ENCODE results near the gene PEX6. TPM values are rescaled to one million over a fixed set of nuclear protein-coding genes. Genes with fewer than 3 reads are reported as not detected.

Gene PEX6, protein sequence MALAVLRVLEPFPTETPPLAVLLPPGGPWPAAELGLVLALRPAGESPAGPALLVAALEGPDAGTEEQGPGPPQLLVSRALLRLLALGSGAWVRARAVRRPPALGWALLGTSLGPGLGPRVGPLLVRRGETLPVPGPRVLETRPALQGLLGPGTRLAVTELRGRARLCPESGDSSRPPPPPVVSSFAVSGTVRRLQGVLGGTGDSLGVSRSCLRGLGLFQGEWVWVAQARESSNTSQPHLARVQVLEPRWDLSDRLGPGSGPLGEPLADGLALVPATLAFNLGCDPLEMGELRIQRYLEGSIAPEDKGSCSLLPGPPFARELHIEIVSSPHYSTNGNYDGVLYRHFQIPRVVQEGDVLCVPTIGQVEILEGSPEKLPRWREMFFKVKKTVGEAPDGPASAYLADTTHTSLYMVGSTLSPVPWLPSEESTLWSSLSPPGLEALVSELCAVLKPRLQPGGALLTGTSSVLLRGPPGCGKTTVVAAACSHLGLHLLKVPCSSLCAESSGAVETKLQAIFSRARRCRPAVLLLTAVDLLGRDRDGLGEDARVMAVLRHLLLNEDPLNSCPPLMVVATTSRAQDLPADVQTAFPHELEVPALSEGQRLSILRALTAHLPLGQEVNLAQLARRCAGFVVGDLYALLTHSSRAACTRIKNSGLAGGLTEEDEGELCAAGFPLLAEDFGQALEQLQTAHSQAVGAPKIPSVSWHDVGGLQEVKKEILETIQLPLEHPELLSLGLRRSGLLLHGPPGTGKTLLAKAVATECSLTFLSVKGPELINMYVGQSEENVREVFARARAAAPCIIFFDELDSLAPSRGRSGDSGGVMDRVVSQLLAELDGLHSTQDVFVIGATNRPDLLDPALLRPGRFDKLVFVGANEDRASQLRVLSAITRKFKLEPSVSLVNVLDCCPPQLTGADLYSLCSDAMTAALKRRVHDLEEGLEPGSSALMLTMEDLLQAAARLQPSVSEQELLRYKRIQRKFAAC
- total RNA-seq: 10 to 100 TPM; 13.0 to 22.3 (median 18.9) TPM

DNA sequence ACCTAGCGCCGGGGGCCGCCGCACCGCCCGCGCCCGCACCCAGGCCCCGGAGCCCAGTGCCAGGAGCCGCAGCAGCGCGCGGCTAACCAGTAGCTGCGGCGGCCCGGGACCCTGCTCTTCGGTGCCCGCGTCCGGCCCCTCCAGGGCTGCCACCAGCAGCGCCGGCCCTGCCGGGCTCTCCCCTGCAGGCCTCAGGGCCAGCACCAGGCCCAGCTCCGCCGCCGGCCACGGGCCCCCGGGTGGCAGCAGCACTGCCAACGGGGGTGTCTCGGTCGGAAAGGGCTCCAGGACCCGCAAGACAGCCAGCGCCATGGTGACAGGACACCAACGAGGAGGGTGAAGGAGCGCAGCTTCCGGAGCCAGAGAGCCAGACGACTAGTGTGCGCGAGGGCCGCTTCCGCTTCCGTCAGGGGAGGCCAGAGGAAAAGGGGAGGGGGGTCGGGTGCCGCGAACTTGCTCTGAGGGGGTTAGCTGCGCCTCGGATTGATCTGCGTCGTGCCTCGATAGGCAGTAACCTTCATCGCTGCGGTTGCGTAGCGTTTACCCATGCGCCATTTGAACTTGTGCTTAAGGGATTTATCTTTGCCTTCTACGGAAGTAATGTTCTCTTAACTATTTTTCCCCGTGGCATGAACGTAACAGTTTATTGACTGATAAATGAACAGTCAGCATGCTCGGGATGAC is at the start of gene PEX6:
PEX6 (minus strand) TSS at position 343 of the 684 bp plus-strand sequence; CDS start at position 312, 31 bp downstream.
- Histone ChIP-seq H3K27me3 (no peaks in the 10 kb centered on the region), H3K9me3 (no peaks in the 10 kb centered on the region), H3K4me3 (peak within 1 kb of the TSS; percentile 85 to 97 (median 96)), H3K4me1 (peaks cover 0 to 18% of the 10 kb centered on the region in 2 donors), H3K36me3 (no peaks in the 10 kb centered on the region), H3K27ac (peak within 1 kb of the TSS; percentile 89 to 94)
- peak; percentile 63 to 87 for DNase-seq (ENCODE audit: low spot score in 2 of 2)
- TF ChIP-seq, protein P1, sequence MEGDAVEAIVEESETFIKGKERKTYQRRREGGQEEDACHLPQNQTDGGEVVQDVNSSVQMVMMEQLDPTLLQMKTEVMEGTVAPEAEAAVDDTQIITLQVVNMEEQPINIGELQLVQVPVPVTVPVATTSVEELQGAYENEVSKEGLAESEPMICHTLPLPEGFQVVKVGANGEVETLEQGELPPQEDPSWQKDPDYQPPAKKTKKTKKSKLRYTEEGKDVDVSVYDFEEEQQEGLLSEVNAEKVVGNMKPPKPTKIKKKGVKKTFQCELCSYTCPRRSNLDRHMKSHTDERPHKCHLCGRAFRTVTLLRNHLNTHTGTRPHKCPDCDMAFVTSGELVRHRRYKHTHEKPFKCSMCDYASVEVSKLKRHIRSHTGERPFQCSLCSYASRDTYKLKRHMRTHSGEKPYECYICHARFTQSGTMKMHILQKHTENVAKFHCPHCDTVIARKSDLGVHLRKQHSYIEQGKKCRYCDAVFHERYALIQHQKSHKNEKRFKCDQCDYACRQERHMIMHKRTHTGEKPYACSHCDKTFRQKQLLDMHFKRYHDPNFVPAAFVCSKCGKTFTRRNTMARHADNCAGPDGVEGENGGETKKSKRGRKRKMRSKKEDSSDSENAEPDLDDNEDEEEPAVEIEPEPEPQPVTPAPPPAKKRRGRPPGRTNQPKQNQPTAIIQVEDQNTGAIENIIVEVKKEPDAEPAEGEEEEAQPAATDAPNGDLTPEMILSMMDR (IDR thresholded peaks at IDR 0.05): no peak
- no peak for TF ChIP-seq POLR2A (IDR thresholded peaks at IDR 0.05)
- peak; percentile 44 to 78 (median 70) for TF ChIP-seq POLR2AphosphoS5 (IDR thresholded peaks at IDR 0.05)
- intact Hi-C loops (cut with DNase I; ENCODE audit: low total_unique reads): no loop called here

DNA sequence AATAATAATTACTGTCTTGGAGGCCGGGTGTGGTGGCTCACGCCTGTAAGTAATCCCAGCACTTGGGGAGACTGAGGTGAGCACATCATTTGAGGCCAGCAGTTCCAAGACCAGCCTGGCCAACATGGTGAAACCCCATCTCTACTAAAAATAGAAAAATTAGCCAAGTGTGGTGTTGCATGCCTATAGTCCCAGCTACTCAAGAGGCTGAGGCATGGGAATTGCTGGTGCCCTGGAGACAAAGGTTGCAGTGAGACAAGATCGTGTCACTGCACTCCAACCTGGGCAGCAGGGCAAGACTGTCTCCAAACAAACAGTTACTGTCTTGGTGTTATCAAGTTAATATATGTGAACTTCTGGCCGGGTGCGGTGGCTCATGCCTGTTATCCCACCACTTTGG is 47.4 kb upstream of the PEX6 start:
- no peak for DNase-seq (ENCODE audit: low spot score in 2 of 2)
- Histone ChIP-seq H3K27me3 (no peaks in the 10 kb centered on the region), H3K27ac (no peak overlapping the region), H3K4me1 (no peaks in the 10 kb centered on the region), H3K36me3 (peaks cover 6% of the 10 kb centered on the region), H3K9me3 (no peaks in the 10 kb centered on the region), H3K4me3 (no peak overlapping the region)
- TF ChIP-seq, protein P1 (IDR thresholded peaks at IDR 0.05): no peak
- TF ChIP-seq POLR2A (IDR thresholded peaks at IDR 0.05) (no peak), POLR2AphosphoS5 (IDR thresholded peaks at IDR 0.05) (no peak)
- intact Hi-C loops (cut with DNase I; ENCODE audit: low total_unique reads): no loop called here

DNA sequence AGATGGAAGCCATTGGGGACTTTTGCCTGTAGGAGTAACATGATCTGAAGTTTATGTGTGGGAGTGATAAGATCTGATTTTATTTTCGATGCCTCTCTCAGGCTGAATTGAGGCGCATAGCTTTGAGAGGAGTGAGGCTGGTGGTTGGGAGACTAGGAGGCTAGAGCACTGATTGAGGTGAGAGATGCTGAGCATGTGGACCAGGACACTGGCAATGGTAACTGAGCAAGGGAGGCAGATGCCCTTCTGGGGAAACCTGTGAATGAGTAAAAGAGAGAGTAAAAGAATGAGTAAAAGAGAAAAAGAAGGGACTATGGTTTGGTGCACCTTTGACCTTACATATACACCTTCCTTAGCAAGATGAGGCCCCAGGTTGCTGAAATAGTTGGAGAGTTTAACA is 45.5 kb upstream of the PEX6 start:
- Histone ChIP-seq H3K9me3 (no peaks in the 10 kb centered on the region), H3K36me3 (peaks cover 6% of the 10 kb centered on the region), H3K4me1 (no peaks in the 10 kb centered on the region), H3K4me3 (no peak overlapping the region), H3K27ac (no peak overlapping the region), H3K27me3 (no peaks in the 10 kb centered on the region)
- TF ChIP-seq POLR2A (IDR thresholded peaks at IDR 0.05): no peak
- no peak for TF ChIP-seq POLR2AphosphoS5 (IDR thresholded peaks at IDR 0.05)
- TF ChIP-seq, protein P1 (IDR thresholded peaks at IDR 0.05): no peak
- no peak for DNase-seq (ENCODE audit: low spot score in 2 of 2)
- intact Hi-C loops (cut with DNase I; ENCODE audit: low total_unique reads): no loop called here

DNA sequence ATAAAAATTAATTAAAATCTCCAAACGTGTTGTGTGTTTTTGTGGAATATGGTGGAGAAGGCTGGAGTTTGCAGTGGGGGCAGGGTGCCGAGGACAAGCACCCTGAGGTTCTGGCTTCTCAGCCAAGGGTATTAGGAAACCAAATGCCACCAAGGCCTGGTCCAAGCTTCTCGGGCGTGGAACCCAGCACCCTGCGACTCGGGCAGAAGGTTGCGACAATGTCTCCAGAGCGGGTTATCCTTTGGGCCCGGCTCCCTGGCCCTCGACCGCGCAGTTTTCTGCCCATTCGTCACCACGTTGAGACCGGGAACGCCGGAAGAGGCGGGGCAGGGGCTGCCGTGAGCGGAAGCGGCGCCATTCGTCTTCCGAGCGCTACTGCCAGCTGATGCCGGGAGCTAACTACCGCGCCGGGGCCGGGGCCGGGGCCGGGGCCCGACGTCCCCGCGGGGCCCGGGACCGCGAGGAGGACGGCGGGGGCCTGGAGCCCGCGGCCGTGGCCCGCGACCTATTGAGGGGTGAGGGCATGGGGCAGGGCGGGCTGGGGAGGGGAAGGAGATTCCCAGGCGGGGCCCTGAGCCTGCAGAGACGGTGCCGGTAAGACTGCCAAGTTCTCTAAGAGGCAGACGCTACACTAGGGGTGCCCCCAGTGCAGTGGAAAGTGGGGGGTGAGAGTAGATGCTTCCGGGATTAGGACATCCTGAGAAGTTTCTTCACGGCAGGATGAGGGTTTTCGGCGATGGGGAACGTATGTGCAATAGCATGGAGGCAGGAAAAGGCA is 42.5 kb upstream of the PEX6 start, which contains the start of gene RRP36:
RRP36 (plus strand) TSS at position 354 of the 778 bp plus-strand sequence; CDS start at position 386, 32 bp downstream.
- no peaks in the 10 kb centered on the region for H3K27me3 ChIP-seq
- peaks cover 7% of the 10 kb centered on the region for H3K36me3 ChIP-seq
- TF ChIP-seq POLR2A (IDR thresholded peaks at IDR 0.05) (no peak), POLR2AphosphoS5 (IDR thresholded peaks at IDR 0.05) (peak; percentile 24 to 53 (median 44))
- H3K27ac ChIP-seq: peak within 1 kb of the TSS; percentile 86 to 92
- H3K9me3 ChIP-seq: no peaks in the 10 kb centered on the region
- peak within 1 kb of the TSS; percentile 58 to 94 (median 93) for H3K4me3 ChIP-seq
- DNase-seq (ENCODE audit: low spot score in 2 of 2): peak; percentile 47 to 71
- intact Hi-C loops (cut with DNase I; ENCODE audit: low total_unique reads): no loop called here
- H3K4me1 ChIP-seq: peaks cover 0 to 9% of the 10 kb centered on the region in 2 donors

Measured in breast epithelium (tissue), 4 donors.